ENCODE results near the gene TIRAP. TPM values are rescaled to one million over a fixed set of nuclear protein-coding genes. Genes with fewer than 3 reads are reported as not detected.

Gene TIRAP
- total RNA-seq, 1 donor from 2014 or later, result 13.7 TPM

GRCh38 chr11:126331286-126331685 is 48.4 kb downstream of the TIRAP start:
- intact Hi-C loops (cut with DNase I), result no loop called here
- TF ChIP-seq, protein P1, sequence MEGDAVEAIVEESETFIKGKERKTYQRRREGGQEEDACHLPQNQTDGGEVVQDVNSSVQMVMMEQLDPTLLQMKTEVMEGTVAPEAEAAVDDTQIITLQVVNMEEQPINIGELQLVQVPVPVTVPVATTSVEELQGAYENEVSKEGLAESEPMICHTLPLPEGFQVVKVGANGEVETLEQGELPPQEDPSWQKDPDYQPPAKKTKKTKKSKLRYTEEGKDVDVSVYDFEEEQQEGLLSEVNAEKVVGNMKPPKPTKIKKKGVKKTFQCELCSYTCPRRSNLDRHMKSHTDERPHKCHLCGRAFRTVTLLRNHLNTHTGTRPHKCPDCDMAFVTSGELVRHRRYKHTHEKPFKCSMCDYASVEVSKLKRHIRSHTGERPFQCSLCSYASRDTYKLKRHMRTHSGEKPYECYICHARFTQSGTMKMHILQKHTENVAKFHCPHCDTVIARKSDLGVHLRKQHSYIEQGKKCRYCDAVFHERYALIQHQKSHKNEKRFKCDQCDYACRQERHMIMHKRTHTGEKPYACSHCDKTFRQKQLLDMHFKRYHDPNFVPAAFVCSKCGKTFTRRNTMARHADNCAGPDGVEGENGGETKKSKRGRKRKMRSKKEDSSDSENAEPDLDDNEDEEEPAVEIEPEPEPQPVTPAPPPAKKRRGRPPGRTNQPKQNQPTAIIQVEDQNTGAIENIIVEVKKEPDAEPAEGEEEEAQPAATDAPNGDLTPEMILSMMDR (IDR thresholded peaks at IDR 0.05), result no peak
- Histone ChIP-seq H3K9me3 (no peaks in the 10 kb centered on the region), H3K4me3 (no peak overlapping the region), H3K36me3 (peaks cover 13% of the 10 kb centered on the region), H3K27me3 (no peaks in the 10 kb centered on the region), H3K27ac (no peak overlapping the region), H3K4me1 (no peaks in the 10 kb centered on the region)
- ATAC-seq (no peak), DNase-seq (peak; percentile 45)

DNA sequence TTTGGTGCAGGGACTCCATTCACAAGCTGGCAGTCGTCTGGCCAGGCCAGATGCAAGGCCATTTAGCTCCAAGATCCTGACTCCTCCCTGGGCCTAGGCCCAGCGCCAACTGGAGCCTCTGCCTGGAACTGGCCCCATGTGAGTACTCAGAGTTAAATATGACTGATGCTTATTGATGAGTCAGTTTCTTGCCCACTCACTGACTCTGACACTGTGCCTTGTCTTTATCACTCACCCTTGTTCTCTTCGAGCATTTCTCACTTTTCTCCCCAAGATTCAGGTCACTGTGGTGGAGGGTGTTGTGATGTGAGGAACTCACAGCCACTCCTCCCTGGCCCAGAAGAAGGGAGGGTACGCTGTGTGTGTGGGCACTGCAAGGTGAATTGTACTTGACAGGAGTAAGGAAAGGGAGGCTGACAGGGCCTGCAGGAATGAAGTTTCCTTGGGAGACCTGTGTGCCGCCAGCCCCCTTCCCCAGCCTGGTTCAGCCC is 49.4 kb downstream of the TIRAP start:
- no peak overlapping the region for H3K27ac ChIP-seq
- intact Hi-C loops (cut with DNase I), result no loop called here
- H3K9me3 ChIP-seq, result no peaks in the 10 kb centered on the region
- TF ChIP-seq, protein P1 (IDR thresholded peaks at IDR 0.05), result no peak
- H3K36me3 ChIP-seq, result peaks cover 13% of the 10 kb centered on the region
- no peaks in the 10 kb centered on the region for H3K4me1 ChIP-seq
- ATAC-seq (peak; percentile 42), DNase-seq (peak; percentile 40)
- no peak overlapping the region for H3K4me3 ChIP-seq
- no peaks in the 10 kb centered on the region for H3K27me3 ChIP-seq

GRCh38 chr11:126333142-126333541 is 50.2 kb downstream of the TIRAP start:
- peaks cover 17% of the 10 kb centered on the region for H3K36me3 ChIP-seq
- H3K4me3 ChIP-seq, result no peak overlapping the region
- H3K27ac ChIP-seq, result no peak overlapping the region
- H3K4me1 ChIP-seq, result no peaks in the 10 kb centered on the region
- no peaks in the 10 kb centered on the region for H3K27me3 ChIP-seq
- intact Hi-C loops (cut with DNase I), result no loop called here
- H3K9me3 ChIP-seq, result no peaks in the 10 kb centered on the region
- TF ChIP-seq, protein P1 (IDR thresholded peaks at IDR 0.05), result no peak
- ATAC-seq, result no peak
- no peak for DNase-seq

GRCh38 chr11:126334659-126335462 is 52.0 kb downstream of the TIRAP start:
- intact Hi-C loops (cut with DNase I), result no loop called here
- Histone ChIP-seq H3K9me3 (no peaks in the 10 kb centered on the region), H3K27ac (no peak overlapping the region), H3K4me3 (no peak overlapping the region), H3K27me3 (no peaks in the 10 kb centered on the region), H3K36me3 (peaks cover 21% of the 10 kb centered on the region), H3K4me1 (peaks cover 4% of the 10 kb centered on the region)
- DNase-seq, result no peak
- no peak for ATAC-seq
- TF ChIP-seq, protein P1 (IDR thresholded peaks at IDR 0.05), result no peak

DNA sequence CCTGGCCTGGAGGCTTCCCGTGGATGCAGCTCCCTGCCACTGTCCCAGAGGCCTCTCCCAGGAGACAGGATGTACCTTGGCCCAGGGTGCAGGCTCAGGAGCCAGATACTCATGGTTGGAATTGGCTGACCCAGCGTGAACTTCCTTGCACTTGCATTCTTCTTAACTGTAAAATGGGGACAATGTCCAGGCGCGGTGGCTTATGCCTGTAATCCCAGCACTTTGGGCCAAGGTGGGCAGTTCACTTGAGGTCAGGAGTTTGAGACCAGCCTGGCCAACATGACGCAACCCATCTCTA is 52.5 kb downstream of the TIRAP start:
- H3K36me3 ChIP-seq, result peaks cover 21% of the 10 kb centered on the region
- TF ChIP-seq, protein P1 (IDR thresholded peaks at IDR 0.05), result no peak
- H3K4me3 ChIP-seq, result no peak overlapping the region
- DNase-seq, result no peak
- H3K27me3 ChIP-seq, result no peaks in the 10 kb centered on the region
- H3K4me1 ChIP-seq, result peaks cover 9% of the 10 kb centered on the region
- H3K9me3 ChIP-seq, result no peaks in the 10 kb centered on the region
- intact Hi-C loops (cut with DNase I), result no loop called here
- H3K27ac ChIP-seq, result no peak overlapping the region
- ATAC-seq, result no peak

Measured in upper lobe of right lung (tissue), 1 donor.